Activated CD8-positive, alpha-beta T cell treated with anti-CD3 and anti-CD28 coated beads for 36 hours (primary cell): ENCODE data around the gene SLC39A5. TPM values are rescaled to one million over a fixed set of nuclear protein-coding genes. Genes with fewer than 3 reads are reported as not detected.

ENCODE experiments used
- ATAC-seq: fragments of 200-7000 bp; cut with Tn5 transposase; one replicate; pipeline ENCODE4 v1.10.0; 2021; ENCODE audit warnings: mild to moderate bottlenecking, moderate library complexity
- CTCF ChIA-PET: fragments of 350-600 bp; sonication (Branson Sonifier 250); formaldehyde crosslinking; loops from one replicate; lab custom pipeline; 2021; ENCODE audit warnings: antibody characterized with exemption; lab: Charles Lee
- POLR2A ChIA-PET: fragments of 350-600 bp; sonication (Branson Sonifier 250); formaldehyde crosslinking; loops from one replicate; lab custom pipeline; 2021; ENCODE audit warnings: antibody characterized with exemption; lab: Charles Lee
- DNase-seq: peaks from one replicate; pipeline ENCODE4 v3.0.0-alpha.2; 2020
- H3K27ac Mint-ChIP-seq: one replicate; pipeline ENCODE4 v1.8.0; 2021; ENCODE audit warnings: mild to moderate bottlenecking, mixed read lengths
- H3K27me3 Mint-ChIP-seq: one replicate; pipeline ENCODE4 v1.8.0; 2021; ENCODE audit warnings: mixed read lengths
- H3K36me3 Mint-ChIP-seq: one replicate; pipeline ENCODE4 v1.8.0; 2021; ENCODE audit warnings: low read depth, mixed read lengths
- H3K4me1 Mint-ChIP-seq: one replicate; pipeline ENCODE4 v1.8.0; 2021; ENCODE audit warnings: low read depth, mixed read lengths
- H3K4me3 Mint-ChIP-seq: one replicate; pipeline ENCODE4 v1.8.0; 2021; ENCODE audit warnings: mild to moderate bottlenecking, moderate library complexity, mixed read lengths
- H3K9me3 Mint-ChIP-seq: one replicate; pipeline ENCODE4 v1.8.0; 2021; ENCODE audit warnings: mixed read lengths
- CTCF ChIP-seq: fragments of 200-600 bp; IDR thresholded peaks from one replicate; pipeline ENCODE4 v1.8.0; 2022; ENCODE audit warnings: antibody characterized with exemption, mild to moderate bottlenecking
- intact Hi-C: fragments of 100-400 bp; cut with micrococcal nuclease; formaldehyde crosslinking; loops from one replicate; pipeline ENCODE4 v1.10.0; 2022
- total RNA-seq, 2 experiments: library from RNA; stranded (reverse); gene quantifications; one replicate each; pipeline ENCODE4 v1.2.3, GENCODE V29; 2021

The SLC39A5 gene
- total RNA-seq, 2 experiments from 2014 or later: 0.41 to 0.54 TPM

- H3K27me3 Mint-ChIP-seq: no peaks in the 10 kb centered on the region
- ATAC-seq: no peak
- ChIA-PET POLR2A (interaction anchor here (0.6 to 1.3 kb wide), 3 partner anchors 12 to 19 kb away, joined by 3 to 4 read pairs (median 4); partner anchors contain the start of genes RNF41 and SMARCC2), CTCF (interaction anchor here (0.8 to 10.0 kb wide), 8 partner anchors 9 to 256 kb away, joined by 3 to 87 read pairs (median 8); partner anchors contain the start of genes RNF41, SMARCC2 and ZC3H10)
- H3K9me3 Mint-ChIP-seq: no peaks in the 10 kb centered on the region
- TF ChIP-seq CTCF: no peak
- H3K27ac Mint-ChIP-seq: no peak overlapping the region
- intact Hi-C loops: no loop called here
- no peak overlapping the region for H3K4me3 Mint-ChIP-seq
- no peak for DNase-seq
- peaks cover 28% of the 10 kb centered on the region for H3K36me3 Mint-ChIP-seq
- H3K4me1 Mint-ChIP-seq: peaks cover 2% of the 10 kb centered on the region
Measured at GRCh38 chr12:56208006-56208405, 21.8 kb upstream of the SLC39A5 start.

- DNase-seq (no peak), ATAC-seq (peak; percentile 62)
- H3K27ac Mint-ChIP-seq: no peak overlapping the region
- no peaks in the 10 kb centered on the region for H3K27me3 Mint-ChIP-seq
- POLR2A ChIA-PET: interaction anchor here (0.6 to 1.2 kb wide), 3 partner anchors 10 to 15 kb away, joined by 3 to 6 read pairs (median 4); partner anchors contain the start of gene RNF41
- H3K4me1 Mint-ChIP-seq: no peaks in the 10 kb centered on the region
- CTCF ChIA-PET: interaction anchor here (1.5 kb wide), 1 partner anchor 53 kb away, joined by 3 read pairs; no protein-coding TSS in a partner anchor
- intact Hi-C loops: no loop called here
- peaks cover 33% of the 10 kb centered on the region for H3K36me3 Mint-ChIP-seq
- H3K9me3 Mint-ChIP-seq: no peaks in the 10 kb centered on the region
- TF ChIP-seq CTCF: no peak
- H3K4me3 Mint-ChIP-seq: no peak overlapping the region
Measured at GRCh38 chr12:56212361-56212760, 17.5 kb upstream of the SLC39A5 start.

GRCh38 chr12:56213878-56214277 lies 16.0 kb upstream of the SLC39A5 start:
- no peak for ATAC-seq
- Mint-ChIP-seq H3K4me3 (no peak overlapping the region), H3K27ac (peak overlapping the region; percentile 7), H3K9me3 (no peaks in the 10 kb centered on the region), H3K27me3 (no peaks in the 10 kb centered on the region), H3K4me1 (no peaks in the 10 kb centered on the region), H3K36me3 (peaks cover 26% of the 10 kb centered on the region)
- ChIA-PET POLR2A (interaction anchor here (1.0 kb wide), 1 partner anchor 9 kb away, joined by 4 read pairs; no protein-coding TSS in a partner anchor), CTCF (no interaction called here)
- no peak for DNase-seq
- intact Hi-C loops: no loop called here
- TF ChIP-seq CTCF: no peak

- H3K4me3 Mint-ChIP-seq: no peak overlapping the region
- H3K27ac Mint-ChIP-seq: no peak overlapping the region
- TF ChIP-seq CTCF: no peak
- no peaks in the 10 kb centered on the region for H3K27me3 Mint-ChIP-seq
- intact Hi-C loops: no loop called here
- ChIA-PET CTCF (interaction anchor here (0.6 to 2.3 kb wide), 4 partner anchors 9 to 98 kb away, joined by 3 to 11 read pairs (median 6); partner anchors contain the start of gene SMARCC2), POLR2A (no interaction called here)
- H3K4me1 Mint-ChIP-seq: peaks cover 7% of the 10 kb centered on the region
- ATAC-seq (no peak), DNase-seq (no peak)
- H3K9me3 Mint-ChIP-seq: no peaks in the 10 kb centered on the region
- peaks cover 16% of the 10 kb centered on the region for H3K36me3 Mint-ChIP-seq
Measured at GRCh38 chr12:56216461-56216860, 13.4 kb upstream of the SLC39A5 start.

- Mint-ChIP-seq H3K27me3 (no peaks in the 10 kb centered on the region), H3K27ac (no peak overlapping the region), H3K9me3 (no peaks in the 10 kb centered on the region), H3K36me3 (peaks cover 7% of the 10 kb centered on the region), H3K4me1 (peaks cover 16% of the 10 kb centered on the region), H3K4me3 (peak overlapping the region; percentile 11)
- DNase-seq: no peak
- no peak for TF ChIP-seq CTCF
- ChIA-PET POLR2A (interaction anchor here (0.7 to 3.0 kb wide), 2 partner anchors 30 to 1374 kb away, joined by 3 to 17 read pairs; partner anchors contain the start of gene SMARCC2), CTCF (interaction anchor here (0.7 to 4.1 kb wide), 7 partner anchors 13 to 140 kb away, joined by 3 to 41 read pairs (median 4); partner anchors contain the start of genes CS, SMARCC2 and STAT2)
- ATAC-seq: no peak
- intact Hi-C loops: loop anchor here (5.0 kb wide), 1 partner anchor 47 kb away; the partner anchor contains the start of gene COQ10A
Measured at GRCh38 chr12:56219840-56220239, 10.0 kb upstream of the SLC39A5 start.
